WTC11 (cell line): ENCODE results near the gene CMTR1. TPM values are rescaled to one million over a fixed set of nuclear protein-coding genes. Genes with fewer than 3 reads are reported as not detected.

Experiments used
- ATAC-seq: fragments of 200-7000 bp; cut with Tn5 transposase; 2 replicates; pipeline ENCODE4 v1.10.0; 2021; ENCODE audit warnings: mild to moderate bottlenecking, moderate library complexity
- CTCF ChIA-PET: fragments of 300-600 bp; sonication (Branson Sonifier 250); formaldehyde crosslinking; loops from one replicate; lab custom pipeline; 2021; ENCODE audit warnings: antibody characterized with exemption; lab: Charles Lee
- POLR2A ChIA-PET: fragments of 350-600 bp; sonication (Branson Sonifier 250); formaldehyde crosslinking; loops from one replicate; lab custom pipeline; 2021; ENCODE audit warnings: antibody characterized with exemption; lab: Charles Lee
- DNase-seq: peaks from one replicate; pipeline ENCODE4 v3.0.0; 2021; ENCODE audit warnings: low spot score
- H3K27ac Mint-ChIP-seq: 2 replicates; pipeline ENCODE4 v1.8.0; 2021; ENCODE audit warnings: mixed read lengths
- H3K27me3 Mint-ChIP-seq: 2 replicates; pipeline ENCODE4 v1.8.0; 2021; ENCODE audit warnings: low read depth, mild to moderate bottlenecking, moderate library complexity, mixed read lengths
- H3K36me3 Mint-ChIP-seq: 2 replicates; pipeline ENCODE4 v1.8.0; 2021; ENCODE audit warnings: mixed read lengths
- H3K4me1 Mint-ChIP-seq: 2 replicates; pipeline ENCODE4 v1.8.0; 2022; ENCODE audit warnings: mixed read lengths
- H3K4me3 Mint-ChIP-seq: 2 replicates; pipeline ENCODE4 v1.8.0; 2021; ENCODE audit warnings: mild to moderate bottlenecking, moderate library complexity, mixed read lengths
- H3K9me3 Mint-ChIP-seq: 2 replicates; pipeline ENCODE4 v1.8.0; 2021; ENCODE audit warnings: mixed read lengths
- ETV6 ChIP-seq: sonication (generic); formaldehyde crosslinking; IDR thresholded peaks from 2 replicates; pipeline ENCODE4 v1.8.1; 2022; ENCODE audit warnings: mild to moderate bottlenecking, missing genetic modification reagents
- FOXK1 ChIP-seq: sonication (generic); formaldehyde crosslinking; IDR thresholded peaks from 2 replicates; pipeline ENCODE4 v1.8.0; 2022; ENCODE audit warnings: mild to moderate bottlenecking, moderate library complexity, missing genetic modification reagents
- MXD4 ChIP-seq: fragments of 250-450 bp; sonication (Bioruptor Pico); IDR thresholded peaks from 2 replicates; pipeline ENCODE4 v1.8.0; 2021; ENCODE audit warnings: mild to moderate bottlenecking, moderate library complexity, borderline replicate concordance
- NFE2L1 ChIP-seq: sonication (generic); formaldehyde crosslinking; IDR thresholded peaks from 2 replicates; pipeline ENCODE4 v1.8.1; 2023; ENCODE audit warnings: missing genetic modification reagents
- NFYB ChIP-seq: sonication (generic); formaldehyde crosslinking; conservative IDR thresholded peaks from 2 replicates; pipeline ENCODE4 v1.8.0; 2022; ENCODE audit warnings: low read depth, missing genetic modification reagents
- SP1 ChIP-seq: sonication (generic); formaldehyde crosslinking; conservative IDR thresholded peaks from 2 replicates; pipeline ENCODE4 v1.8.1; 2022; ENCODE audit warnings: missing genetic modification reagents
- TEAD4 ChIP-seq: sonication (generic); formaldehyde crosslinking; IDR thresholded peaks from 2 replicates; pipeline ENCODE4 v1.8.0; 2022; ENCODE audit warnings: mild to moderate bottlenecking, missing genetic modification reagents
- ZBTB21 ChIP-seq: sonication (generic); formaldehyde crosslinking; IDR thresholded peaks from 2 replicates; pipeline ENCODE4 v1.8.1; 2023; ENCODE audit warnings: mild to moderate bottlenecking, missing genetic modification reagents, borderline replicate concordance
- total RNA-seq: library from RNA; stranded (reverse); gene quantifications from 3 replicates; pipeline ENCODE4 v1.2.3, GENCODE V29; 2021
- TF ChIP-seq, protein P1 (sequence below): sonication (generic); formaldehyde crosslinking; IDR thresholded peaks from 2 replicates; pipeline ENCODE4 v1.8.1; 2022; ENCODE audit warnings: mild to moderate bottlenecking, moderate library complexity, missing genetic modification reagents
- TF ChIP-seq, protein P2 (sequence below): sonication (generic); formaldehyde crosslinking; IDR thresholded peaks from 2 replicates; pipeline ENCODE4 v1.8.1; 2023; ENCODE audit warnings: mild to moderate bottlenecking, missing genetic modification reagents, moderate library complexity
- TF ChIP-seq, protein P3 (sequence below): fragments of 250-450 bp; sonication (Bioruptor Pico); IDR thresholded peaks from 2 replicates; pipeline ENCODE4 v1.9.0; 2021; ENCODE audit warnings: mild to moderate bottlenecking
- TF ChIP-seq, protein P4 (sequence below): sonication (generic); formaldehyde crosslinking; IDR thresholded peaks from 2 replicates; pipeline ENCODE4 v1.8.0; 2022; ENCODE audit warnings: mild to moderate bottlenecking, missing genetic modification reagents
- TF ChIP-seq, protein P5 (sequence below): sonication (generic); formaldehyde crosslinking; IDR thresholded peaks from 2 replicates; pipeline ENCODE4 v1.8.1; 2022; ENCODE audit warnings: low read depth, mild to moderate bottlenecking, moderate library complexity, missing genetic modification reagents, borderline replicate concordance
- TF ChIP-seq, protein P6 (sequence below): fragments of 250-450 bp; sonication (Bioruptor Pico); IDR thresholded peaks from 2 replicates; pipeline ENCODE4 v1.8.0; 2021; ENCODE audit warnings: mild to moderate bottlenecking
- TF ChIP-seq, protein P7 (sequence below): sonication (generic); formaldehyde crosslinking; IDR thresholded peaks from 2 replicates; pipeline ENCODE4 v1.8.0; 2022; ENCODE audit warnings: mild to moderate bottlenecking, missing genetic modification reagents
- TF ChIP-seq, protein P8 (sequence below): sonication (generic); formaldehyde crosslinking; IDR thresholded peaks from 2 replicates; pipeline ENCODE4 v1.8.0; 2023; ENCODE audit warnings: mild to moderate bottlenecking, missing genetic modification reagents
- TF ChIP-seq, protein P9 (sequence below): sonication (generic); formaldehyde crosslinking; IDR thresholded peaks from 2 replicates; pipeline ENCODE4 v1.8.0; 2023; ENCODE audit warnings: missing genetic modification reagents, mild to moderate bottlenecking, borderline replicate concordance

Gene CMTR1
- total RNA-seq, 1 experiment from 2014 or later = 38.6 TPM

DNA sequence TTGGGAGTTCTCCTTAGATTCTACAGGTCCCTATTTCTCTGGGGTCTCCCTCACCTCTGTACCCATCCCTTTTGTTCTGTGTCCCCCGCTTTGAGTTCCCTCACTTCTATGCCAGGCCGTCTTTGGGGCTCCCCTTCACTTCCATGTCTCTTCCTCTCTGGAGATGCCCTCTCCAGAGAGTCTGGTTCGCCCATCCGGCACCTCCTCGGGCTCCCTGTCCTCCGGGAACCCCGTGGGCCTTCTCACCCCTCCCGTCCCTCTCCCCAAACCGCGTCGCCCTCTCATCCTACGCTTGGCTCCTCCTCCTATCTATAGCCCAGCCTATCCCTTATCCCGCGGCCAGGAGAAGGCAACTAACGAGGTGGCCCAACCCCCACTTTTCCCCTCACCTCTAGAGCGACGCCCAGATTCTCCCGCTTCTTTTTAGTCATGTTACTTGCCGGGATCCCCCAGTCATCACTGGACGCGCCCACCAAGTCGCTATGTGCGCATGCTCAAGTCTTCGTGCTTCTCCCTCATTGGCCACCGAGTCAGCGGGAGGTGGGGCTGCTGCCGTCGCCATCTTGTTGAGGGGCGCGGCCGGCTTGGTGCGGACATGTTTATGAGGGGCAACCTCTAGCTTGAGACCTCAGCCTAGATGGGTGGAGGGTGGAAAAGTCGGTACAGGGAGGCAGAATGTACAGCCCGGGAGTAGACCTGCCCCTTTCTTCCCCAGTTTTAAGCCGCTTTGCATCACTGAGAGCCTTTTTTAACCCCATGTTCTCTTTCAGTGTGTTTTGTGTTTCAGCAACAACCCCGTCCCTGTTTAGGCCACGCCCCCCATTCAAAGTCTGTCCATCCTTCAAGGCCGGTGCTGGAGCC lies 66.6 kb downstream of the CMTR1 start, which contains the start of gene CCDC167:
TSS of gene CCDC167 (minus strand) at position 461 of the 861 bp plus-strand sequence. CDS start at position 431, 30 bp downstream.
- ChIA-PET CTCF (interaction anchor here (0.7 to 3.7 kb wide), 15 partner anchors 9 to 206 kb away, joined by 3 to 22 read pairs (median 4); no protein-coding TSS in a partner anchor), POLR2A (interaction anchor here (0.7 to 1.2 kb wide), 5 partner anchors 8 to 159 kb away, joined by 3 to 5 read pairs (median 4); no protein-coding TSS in a partner anchor)
- peaks cover 38% of the 10 kb centered on the region for H3K4me1 Mint-ChIP-seq

More for the DNA sequence above, 66.6 kb downstream of the CMTR1 start, which contains the start of gene CCDC167:
- peak within 1 kb of the TSS; percentile 93 for H3K4me3 Mint-ChIP-seq
- peak within 1 kb of the TSS; percentile 94 for H3K27ac Mint-ChIP-seq
- TF ChIP-seq, protein P1, sequence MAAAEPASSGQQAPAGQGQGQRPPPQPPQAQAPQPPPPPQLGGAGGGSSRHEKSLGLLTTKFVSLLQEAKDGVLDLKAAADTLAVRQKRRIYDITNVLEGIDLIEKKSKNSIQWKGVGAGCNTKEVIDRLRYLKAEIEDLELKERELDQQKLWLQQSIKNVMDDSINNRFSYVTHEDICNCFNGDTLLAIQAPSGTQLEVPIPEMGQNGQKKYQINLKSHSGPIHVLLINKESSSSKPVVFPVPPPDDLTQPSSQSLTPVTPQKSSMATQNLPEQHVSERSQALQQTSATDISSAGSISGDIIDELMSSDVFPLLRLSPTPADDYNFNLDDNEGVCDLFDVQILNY (CRISPR knock-in tag) = peak; percentile 94
- TF ChIP-seq, protein P2, sequence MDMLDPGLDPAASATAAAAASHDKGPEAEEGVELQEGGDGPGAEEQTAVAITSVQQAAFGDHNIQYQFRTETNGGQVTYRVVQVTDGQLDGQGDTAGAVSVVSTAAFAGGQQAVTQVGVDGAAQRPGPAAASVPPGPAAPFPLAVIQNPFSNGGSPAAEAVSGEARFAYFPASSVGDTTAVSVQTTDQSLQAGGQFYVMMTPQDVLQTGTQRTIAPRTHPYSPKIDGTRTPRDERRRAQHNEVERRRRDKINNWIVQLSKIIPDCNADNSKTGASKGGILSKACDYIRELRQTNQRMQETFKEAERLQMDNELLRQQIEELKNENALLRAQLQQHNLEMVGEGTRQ = peak; percentile 82
- no peak for TF ChIP-seq MXD4
- TF ChIP-seq TEAD4 (CRISPR knock-in tag) = no peak
- TF ChIP-seq NFYB = 0 out of 2 replicates have a peak, but pooled peaks have one; percentile 31
- TF ChIP-seq ETV6 (CRISPR knock-in tag) = 0 out of 2 replicates have a peak, but pooled peaks have one; percentile 42
- TF ChIP-seq, protein P3, sequence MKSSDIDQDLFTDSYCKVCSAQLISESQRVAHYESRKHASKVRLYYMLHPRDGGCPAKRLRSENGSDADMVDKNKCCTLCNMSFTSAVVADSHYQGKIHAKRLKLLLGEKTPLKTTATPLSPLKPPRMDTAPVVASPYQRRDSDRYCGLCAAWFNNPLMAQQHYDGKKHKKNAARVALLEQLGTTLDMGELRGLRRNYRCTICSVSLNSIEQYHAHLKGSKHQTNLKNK (CRISPR knock-in tag) = 0 out of 2 replicates have a peak, but pooled peaks have one; percentile 55
- peak; percentile 84; the same call in 1 of the 2 replicates for TF ChIP-seq NFE2L1 (CRISPR knock-in tag)
- TF ChIP-seq FOXK1 = peak; percentile 71; the same call in 1 of the 2 replicates
- TF ChIP-seq, protein P4, sequence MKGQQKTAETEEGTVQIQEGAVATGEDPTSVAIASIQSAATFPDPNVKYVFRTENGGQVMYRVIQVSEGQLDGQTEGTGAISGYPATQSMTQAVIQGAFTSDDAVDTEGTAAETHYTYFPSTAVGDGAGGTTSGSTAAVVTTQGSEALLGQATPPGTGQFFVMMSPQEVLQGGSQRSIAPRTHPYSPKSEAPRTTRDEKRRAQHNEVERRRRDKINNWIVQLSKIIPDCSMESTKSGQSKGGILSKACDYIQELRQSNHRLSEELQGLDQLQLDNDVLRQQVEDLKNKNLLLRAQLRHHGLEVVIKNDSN (CRISPR knock-in tag) = peak; percentile 84
- TF ChIP-seq, protein P5, sequence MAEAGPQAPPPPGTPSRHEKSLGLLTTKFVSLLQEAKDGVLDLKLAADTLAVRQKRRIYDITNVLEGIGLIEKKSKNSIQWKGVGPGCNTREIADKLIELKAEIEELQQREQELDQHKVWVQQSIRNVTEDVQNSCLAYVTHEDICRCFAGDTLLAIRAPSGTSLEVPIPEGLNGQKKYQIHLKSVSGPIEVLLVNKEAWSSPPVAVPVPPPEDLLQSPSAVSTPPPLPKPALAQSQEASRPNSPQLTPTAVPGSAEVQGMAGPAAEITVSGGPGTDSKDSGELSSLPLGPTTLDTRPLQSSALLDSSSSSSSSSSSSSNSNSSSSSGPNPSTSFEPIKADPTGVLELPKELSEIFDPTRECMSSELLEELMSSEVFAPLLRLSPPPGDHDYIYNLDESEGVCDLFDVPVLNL (CRISPR knock-in tag) = no peak
- TF ChIP-seq SP1 (CRISPR knock-in tag) = peak; percentile 70
- TF ChIP-seq, protein P6, sequence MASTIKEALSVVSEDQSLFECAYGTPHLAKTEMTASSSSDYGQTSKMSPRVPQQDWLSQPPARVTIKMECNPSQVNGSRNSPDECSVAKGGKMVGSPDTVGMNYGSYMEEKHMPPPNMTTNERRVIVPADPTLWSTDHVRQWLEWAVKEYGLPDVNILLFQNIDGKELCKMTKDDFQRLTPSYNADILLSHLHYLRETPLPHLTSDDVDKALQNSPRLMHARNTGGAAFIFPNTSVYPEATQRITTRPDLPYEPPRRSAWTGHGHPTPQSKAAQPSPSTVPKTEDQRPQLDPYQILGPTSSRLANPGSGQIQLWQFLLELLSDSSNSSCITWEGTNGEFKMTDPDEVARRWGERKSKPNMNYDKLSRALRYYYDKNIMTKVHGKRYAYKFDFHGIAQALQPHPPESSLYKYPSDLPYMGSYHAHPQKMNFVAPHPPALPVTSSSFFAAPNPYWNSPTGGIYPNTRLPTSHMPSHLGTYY (CRISPR knock-in tag) = no peak
- TF ChIP-seq, protein P7, sequence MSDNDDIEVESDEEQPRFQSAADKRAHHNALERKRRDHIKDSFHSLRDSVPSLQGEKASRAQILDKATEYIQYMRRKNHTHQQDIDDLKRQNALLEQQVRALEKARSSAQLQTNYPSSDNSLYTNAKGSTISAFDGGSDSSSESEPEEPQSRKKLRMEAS (CRISPR knock-in tag) = peak; percentile 89
- TF ChIP-seq, protein P8, sequence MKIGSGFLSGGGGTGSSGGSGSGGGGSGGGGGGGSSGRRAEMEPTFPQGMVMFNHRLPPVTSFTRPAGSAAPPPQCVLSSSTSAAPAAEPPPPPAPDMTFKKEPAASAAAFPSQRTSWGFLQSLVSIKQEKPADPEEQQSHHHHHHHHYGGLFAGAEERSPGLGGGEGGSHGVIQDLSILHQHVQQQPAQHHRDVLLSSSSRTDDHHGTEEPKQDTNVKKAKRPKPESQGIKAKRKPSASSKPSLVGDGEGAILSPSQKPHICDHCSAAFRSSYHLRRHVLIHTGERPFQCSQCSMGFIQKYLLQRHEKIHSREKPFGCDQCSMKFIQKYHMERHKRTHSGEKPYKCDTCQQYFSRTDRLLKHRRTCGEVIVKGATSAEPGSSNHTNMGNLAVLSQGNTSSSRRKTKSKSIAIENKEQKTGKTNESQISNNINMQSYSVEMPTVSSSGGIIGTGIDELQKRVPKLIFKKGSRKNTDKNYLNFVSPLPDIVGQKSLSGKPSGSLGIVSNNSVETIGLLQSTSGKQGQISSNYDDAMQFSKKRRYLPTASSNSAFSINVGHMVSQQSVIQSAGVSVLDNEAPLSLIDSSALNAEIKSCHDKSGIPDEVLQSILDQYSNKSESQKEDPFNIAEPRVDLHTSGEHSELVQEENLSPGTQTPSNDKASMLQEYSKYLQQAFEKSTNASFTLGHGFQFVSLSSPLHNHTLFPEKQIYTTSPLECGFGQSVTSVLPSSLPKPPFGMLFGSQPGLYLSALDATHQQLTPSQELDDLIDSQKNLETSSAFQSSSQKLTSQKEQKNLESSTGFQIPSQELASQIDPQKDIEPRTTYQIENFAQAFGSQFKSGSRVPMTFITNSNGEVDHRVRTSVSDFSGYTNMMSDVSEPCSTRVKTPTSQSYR (CRISPR knock-in tag) = peak; percentile 84; the same call in 1 of the 2 replicates
- TF ChIP-seq, protein P9, sequence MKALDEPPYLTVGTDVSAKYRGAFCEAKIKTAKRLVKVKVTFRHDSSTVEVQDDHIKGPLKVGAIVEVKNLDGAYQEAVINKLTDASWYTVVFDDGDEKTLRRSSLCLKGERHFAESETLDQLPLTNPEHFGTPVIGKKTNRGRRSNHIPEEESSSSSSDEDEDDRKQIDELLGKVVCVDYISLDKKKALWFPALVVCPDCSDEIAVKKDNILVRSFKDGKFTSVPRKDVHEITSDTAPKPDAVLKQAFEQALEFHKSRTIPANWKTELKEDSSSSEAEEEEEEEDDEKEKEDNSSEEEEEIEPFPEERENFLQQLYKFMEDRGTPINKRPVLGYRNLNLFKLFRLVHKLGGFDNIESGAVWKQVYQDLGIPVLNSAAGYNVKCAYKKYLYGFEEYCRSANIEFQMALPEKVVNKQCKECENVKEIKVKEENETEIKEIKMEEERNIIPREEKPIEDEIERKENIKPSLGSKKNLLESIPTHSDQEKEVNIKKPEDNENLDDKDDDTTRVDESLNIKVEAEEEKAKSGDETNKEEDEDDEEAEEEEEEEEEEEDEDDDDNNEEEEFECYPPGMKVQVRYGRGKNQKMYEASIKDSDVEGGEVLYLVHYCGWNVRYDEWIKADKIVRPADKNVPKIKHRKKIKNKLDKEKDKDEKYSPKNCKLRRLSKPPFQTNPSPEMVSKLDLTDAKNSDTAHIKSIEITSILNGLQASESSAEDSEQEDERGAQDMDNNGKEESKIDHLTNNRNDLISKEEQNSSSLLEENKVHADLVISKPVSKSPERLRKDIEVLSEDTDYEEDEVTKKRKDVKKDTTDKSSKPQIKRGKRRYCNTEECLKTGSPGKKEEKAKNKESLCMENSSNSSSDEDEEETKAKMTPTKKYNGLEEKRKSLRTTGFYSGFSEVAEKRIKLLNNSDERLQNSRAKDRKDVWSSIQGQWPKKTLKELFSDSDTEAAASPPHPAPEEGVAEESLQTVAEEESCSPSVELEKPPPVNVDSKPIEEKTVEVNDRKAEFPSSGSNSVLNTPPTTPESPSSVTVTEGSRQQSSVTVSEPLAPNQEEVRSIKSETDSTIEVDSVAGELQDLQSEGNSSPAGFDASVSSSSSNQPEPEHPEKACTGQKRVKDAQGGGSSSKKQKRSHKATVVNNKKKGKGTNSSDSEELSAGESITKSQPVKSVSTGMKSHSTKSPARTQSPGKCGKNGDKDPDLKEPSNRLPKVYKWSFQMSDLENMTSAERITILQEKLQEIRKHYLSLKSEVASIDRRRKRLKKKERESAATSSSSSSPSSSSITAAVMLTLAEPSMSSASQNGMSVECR (CRISPR knock-in tag) = peak; percentile 77; the same call in 1 of the 2 replicates
- TF ChIP-seq ZBTB21 (CRISPR knock-in tag) = no peak
- H3K9me3 Mint-ChIP-seq = peaks cover 11% of the 10 kb centered on the region
- peaks cover 11% of the 10 kb centered on the region for H3K27me3 Mint-ChIP-seq
- peak; percentile 96 for ATAC-seq
- DNase-seq = peak; percentile 100
- H3K36me3 Mint-ChIP-seq = no peaks in the 10 kb centered on the region
